ENCODE measurements around the gene CSNK1E.

The CSNK1E gene

DNA sequence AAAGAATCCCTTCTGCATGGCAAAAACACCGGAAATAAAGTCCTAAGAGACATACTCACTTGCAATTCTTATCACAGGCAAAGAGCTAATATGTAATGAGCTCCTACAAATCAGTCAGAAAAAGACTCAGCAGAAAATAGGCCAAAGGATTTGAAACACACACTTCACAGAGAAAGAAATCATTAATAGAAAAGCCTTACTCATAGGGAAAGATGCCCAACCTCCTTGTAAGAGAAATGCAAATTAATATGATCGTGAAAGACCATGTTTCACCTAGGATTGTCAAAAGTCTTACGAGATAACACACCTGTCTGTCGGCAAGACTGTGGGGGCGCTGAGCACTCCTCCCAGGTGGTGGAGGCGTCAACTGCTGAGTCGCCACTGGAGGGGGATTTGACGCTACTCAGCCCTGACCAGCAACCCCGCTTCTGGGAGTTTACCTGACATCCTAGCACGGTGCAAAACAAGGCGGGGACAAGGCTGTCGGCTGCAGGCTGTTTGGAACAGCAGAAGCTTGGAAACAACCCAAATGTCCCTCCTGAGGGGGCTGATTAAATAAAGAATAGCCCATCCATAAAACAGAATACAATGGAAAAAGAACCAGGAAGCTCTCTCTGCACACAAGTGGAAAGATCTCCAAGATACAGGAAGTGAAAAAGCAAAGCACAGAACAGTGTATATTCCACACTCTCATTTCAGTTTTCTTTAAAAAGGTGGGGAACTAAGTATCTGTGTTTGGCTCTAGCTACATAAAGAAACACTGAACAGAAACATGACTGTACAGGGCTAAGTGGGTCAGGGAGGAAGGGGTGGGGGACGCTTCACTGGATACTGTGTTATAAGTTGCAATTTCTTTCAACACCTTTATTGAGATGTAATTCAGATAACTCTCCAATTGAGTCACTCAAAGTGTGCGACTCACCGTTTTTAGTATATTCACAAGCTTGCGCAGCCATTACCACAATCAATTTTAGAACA lies 11.5 kb downstream of the CSNK1E start:
- DNase-seq (ENCODE audit: low spot score): no peak

DNA sequence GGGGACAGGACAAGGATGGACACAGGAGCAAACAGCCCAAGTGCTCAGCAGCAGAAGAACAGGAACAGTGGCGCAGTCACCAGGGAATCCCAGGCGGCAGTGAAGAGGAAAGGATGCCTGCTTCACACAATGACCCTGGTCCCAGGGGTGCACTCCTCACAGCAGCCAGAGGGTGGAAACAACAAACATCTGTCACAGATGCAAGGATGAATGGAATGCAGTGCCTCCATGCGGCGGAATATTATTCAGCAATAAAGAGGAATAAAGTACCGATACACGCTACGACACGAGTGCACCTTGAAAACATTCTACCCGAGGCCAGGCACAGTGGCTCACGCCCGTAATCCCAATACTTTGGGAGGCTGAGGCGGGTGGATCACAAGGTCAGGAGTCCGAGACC lies 12.7 kb downstream of the CSNK1E start:
- no peak for DNase-seq (ENCODE audit: low spot score)

- no peak for DNase-seq (ENCODE audit: low spot score)
Observed at GRCh38 chr22:38303974-38304373, 13.3 kb downstream of the CSNK1E start.

DNA sequence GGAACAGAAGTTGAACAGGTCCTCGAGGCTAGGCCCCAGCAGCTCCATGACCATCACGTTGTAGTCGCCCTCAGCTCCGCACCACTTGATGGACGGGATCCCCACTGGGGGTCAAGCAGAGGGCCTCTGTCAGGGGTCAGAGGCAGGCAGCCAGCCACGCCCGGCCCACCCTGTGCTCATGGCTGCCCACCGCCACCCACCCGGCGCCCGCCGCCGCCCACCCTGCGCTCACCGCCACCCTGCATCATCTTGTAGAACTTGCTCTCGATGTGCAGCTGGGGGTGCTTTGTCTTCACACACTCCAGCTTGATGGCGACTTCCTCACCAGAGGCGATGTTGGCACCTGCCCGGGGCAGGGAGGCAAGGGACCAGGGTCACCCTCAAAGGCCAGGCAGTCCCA lies 14.3 kb downstream of the CSNK1E start:
- no peak for DNase-seq (ENCODE audit: low spot score)

DNA sequence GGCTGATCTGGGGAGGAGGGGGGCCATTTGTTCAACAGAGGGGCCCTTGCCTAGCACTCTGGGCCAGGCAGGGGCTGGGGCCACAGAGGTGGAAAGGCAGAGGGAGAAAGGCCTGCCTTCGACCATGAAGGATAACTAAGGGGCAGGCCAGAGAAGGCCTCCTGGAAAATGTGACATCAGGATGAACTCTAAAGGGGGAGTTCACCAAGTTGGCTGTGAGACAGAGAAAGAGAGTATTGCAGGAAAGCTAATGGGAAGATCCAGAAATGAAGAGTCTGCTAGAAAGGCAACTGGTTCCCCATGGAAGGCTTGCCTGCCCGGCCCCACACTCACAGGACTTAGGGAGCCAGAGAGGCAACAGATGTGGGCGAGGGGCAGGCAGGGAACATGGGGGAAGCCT lies 16.3 kb downstream of the CSNK1E start:
- no peak for DNase-seq (ENCODE audit: low spot score)

DNA sequence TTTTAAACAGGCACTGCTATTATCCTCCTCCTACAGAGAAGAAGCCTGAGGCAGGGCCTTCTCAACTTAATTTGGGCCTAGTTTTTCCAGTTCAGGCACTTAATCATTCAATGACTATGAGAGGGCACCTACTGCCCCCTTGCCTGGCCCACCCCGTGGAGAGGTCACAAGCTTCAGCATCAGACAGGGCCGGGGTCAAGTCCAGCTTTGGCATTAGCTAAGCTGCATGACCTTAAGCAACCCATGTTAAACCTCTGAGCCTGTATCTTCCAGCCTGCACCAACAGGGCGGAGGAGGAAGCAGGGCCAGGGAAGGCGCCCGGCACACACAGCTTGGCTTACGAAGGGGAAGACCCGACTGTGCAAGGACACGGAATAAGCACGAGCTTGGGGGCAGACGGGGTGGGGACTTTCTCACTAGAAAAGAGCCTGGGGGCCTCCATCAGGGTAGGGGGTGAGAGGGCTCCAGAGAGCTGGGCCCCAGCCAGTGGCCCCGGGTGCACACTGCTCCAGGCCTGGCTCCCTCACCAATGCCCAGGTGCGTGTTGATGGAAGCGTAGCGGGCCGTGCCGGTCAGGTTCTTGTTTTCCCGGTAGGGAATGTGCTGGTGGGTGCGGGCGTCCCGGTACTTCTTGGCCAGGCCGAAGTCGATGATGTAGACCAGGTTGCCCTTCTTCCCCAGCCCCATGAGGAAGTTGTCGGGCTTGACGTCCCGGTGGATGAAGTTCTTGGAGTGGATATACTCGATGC lies 16.9 kb downstream of the CSNK1E start:
- DNase-seq (ENCODE audit: low spot score): no peak

- no peak for DNase-seq (ENCODE audit: low spot score)
Observed at GRCh38 chr22:38299770-38300102, 17.5 kb downstream of the CSNK1E start.

DNA sequence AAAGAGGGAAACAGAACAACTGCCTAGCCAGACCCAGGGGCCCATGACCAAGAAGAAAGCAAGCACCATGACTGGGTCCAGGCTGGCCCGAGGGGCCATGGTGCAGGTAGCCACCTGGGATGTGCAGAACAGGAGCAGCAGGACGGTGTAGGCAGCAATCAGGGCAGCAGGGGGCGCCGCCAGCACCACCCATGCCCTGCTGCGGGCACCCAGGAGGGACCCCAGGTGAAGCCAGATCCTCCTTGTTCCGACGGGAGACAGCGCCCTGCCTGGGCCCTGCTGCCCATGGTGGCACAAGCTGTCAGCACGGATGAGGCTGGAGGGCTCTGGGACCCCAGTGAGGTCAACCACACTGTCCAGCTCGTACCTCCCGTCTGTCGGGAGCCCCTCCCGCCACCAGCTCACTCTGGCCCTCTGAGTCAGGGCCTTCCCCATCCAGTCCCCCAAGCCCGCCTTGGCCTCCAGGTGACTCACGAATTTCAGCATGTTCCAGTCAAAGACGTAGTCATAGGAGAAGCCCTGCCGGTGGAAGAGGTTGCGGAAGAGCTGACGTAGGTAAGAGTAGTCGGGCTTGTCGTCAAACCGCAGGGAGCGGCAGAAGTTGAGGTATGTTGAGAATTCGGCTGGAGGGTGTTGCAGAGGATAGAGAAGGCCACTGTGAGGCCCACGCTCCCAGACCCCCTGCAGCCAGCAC lies 18.8 kb downstream of the CSNK1E start:
- DNase-seq (ENCODE audit: low spot score): no peak

DNA sequence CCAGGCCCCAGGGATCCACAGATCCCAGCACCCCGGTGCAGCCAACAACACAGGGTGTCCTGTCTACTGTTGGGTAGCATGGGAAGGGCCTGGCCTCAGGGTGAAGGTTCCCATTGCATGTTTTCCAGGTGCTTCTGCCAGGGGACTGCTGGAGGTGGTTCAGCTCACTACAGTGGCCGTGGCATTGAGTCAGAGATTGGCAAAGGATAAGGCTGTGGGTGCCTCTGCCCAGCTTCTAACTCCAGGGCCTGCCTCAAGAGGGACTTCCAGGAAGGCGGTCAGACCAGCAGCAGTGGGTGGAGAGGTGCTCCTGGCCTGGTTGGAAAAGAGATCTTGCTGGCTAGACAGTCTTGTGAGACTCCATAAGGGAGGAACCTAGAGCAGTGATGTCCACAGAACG lies 20.9 kb downstream of the CSNK1E start:
- DNase-seq (ENCODE audit: low spot score): no peak

DNA sequence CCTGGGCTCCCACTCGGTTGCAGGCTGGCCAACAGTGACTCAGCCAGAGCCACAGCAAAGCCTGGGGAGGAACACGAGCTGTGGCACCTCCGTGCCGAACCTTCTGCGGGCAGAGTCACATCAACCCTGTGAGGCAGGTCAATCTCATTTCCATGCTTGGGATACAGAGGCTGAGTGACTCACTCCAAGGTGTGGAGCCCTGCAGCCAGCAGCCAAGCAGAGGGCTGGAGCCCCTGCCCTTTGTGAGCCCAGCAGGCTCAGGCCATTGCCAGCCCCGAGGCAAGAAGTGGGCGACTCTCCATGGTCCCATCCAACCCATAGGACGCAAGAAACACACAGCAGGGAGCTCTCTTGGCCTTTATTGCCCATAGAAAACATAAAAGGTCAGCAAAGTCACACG lies 21.4 kb downstream of the CSNK1E start:
- no peak for DNase-seq (ENCODE audit: low spot score)

- no peak for DNase-seq (ENCODE audit: low spot score)
Observed at GRCh38 chr22:38295339-38295738, 21.9 kb downstream of the CSNK1E start.

DNA sequence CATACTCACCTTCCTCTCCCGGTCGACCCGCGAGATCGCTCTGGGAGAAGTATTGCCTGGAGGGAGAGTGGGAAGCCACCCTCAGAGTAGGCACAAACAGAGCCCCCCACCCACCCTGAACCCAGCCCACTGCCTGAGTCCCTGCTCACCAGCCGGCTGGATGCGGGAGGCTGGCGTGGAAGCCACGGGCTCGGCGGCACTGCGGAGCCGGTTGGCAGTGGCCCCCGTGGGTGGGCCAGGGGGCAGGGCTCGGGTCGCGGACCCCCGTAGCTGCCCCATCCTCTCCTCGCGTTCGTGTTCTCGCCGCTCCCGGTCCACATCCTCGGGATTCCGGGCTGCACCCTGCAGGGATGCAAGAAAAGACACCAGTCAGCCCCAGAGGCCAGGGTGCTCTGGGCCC lies 23.0 kb downstream of the CSNK1E start:
- no peak for DNase-seq (ENCODE audit: low spot score)

- no peak for DNase-seq (ENCODE audit: low spot score)
Observed at GRCh38 chr22:38292694-38293093, 24.5 kb downstream of the CSNK1E start.

- DNase-seq (ENCODE audit: low spot score): no peak
Observed at GRCh38 chr22:38291201-38291777, 25.9 kb downstream of the CSNK1E start.

- DNase-seq (ENCODE audit: low spot score): no peak
Observed at GRCh38 chr22:38290347-38290746, 26.9 kb downstream of the CSNK1E start.

DNA sequence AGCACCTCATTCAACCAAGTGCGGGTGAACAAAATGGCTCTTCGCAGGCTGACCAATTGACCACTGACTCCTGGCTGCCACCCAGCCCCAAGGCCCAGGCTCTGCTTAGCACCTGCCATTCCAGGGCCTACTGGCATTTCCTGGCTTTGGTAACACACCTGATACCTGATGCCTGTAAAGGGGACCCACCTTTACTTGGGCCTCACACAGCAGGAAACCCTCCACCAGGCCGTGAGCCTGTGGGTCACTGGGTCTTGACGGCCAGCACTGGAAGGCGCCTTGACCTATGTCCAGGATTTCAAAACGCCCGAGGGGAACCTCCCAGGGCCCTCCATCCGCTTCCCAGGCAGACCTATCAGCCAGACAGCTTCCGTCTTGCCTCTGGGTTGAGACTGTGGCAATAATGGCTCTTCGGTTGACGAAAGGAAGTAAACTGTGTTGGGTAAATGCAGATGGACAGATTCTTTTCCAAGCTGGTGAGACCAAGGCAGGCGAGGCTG lies 27.6 kb downstream of the CSNK1E start:
- no peak for DNase-seq (ENCODE audit: low spot score)

- DNase-seq (ENCODE audit: low spot score): no peak
Observed at GRCh38 chr22:38286915-38287669, 30.1 kb downstream of the CSNK1E start.

DNA sequence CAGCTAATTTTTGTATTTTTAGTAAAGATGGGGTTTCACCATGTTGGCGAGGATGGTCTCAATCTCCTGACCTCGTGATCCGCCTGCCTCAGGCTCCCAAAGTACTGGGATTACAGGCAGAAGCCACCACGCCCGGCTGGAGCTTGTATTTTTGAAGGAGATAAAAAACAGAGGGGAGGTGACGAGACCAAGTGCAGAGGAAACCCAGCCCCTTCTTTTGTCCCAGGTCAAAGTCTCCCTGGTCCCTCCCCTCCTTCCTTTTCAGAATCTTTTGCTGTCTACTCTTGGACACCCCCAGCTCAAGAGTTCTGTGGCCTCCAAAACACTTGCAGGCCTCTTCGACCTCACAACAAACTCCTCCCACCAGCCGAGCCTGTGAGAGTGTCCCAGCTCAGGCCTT lies 32.2 kb downstream of the CSNK1E start:
- DNase-seq (ENCODE audit: low spot score): no peak

GRCh38 chr22:38284042-38284402 lies 33.2 kb downstream of the CSNK1E start:
- peak; percentile 83 for DNase-seq (ENCODE audit: low spot score)

- no peak for DNase-seq (ENCODE audit: low spot score)
Observed at GRCh38 chr22:38282397-38282796, 34.8 kb downstream of the CSNK1E start.

- no peak for DNase-seq (ENCODE audit: low spot score)
Observed at GRCh38 chr22:38276166-38276565, 41.1 kb downstream of the CSNK1E start.

All from hepatic stellate cell (primary cell).